ENCODE data around the gene PRDX3.

The PRDX3 gene

GRCh38 chr10:119178372-119179119, at the start of gene PRDX3:
PRDX3 (minus strand) TSS chr10:119178812; CDS start chr10:119178790, 22 bp downstream.
- peaks cover 18% of the 10 kb centered on the region for H3K36me3 Mint-ChIP-seq (ENCODE audit: low read depth)

GRCh38 chr10:119227825-119228224, 49.2 kb upstream of the PRDX3 start:
- peaks cover 26% of the 10 kb centered on the region for H3K4me1 Mint-ChIP-seq (ENCODE audit: low read depth)
- no peak overlapping the region for H3K4me3 Mint-ChIP-seq
- H3K36me3 Mint-ChIP-seq (ENCODE audit: low read depth): peaks cover 25% of the 10 kb centered on the region
- H3K27ac Mint-ChIP-seq: no peak overlapping the region
- H3K27me3 Mint-ChIP-seq (ENCODE audit: low read depth): no peaks in the 10 kb centered on the region
- peaks cover 22% of the 10 kb centered on the region for H3K9me3 Mint-ChIP-seq

More at GRCh38 chr10:119178372-119179119, at the start of gene PRDX3:
- Mint-ChIP-seq H3K4me1 (ENCODE audit: low read depth) (peaks cover 31% of the 10 kb centered on the region), H3K9me3 (no peaks in the 10 kb centered on the region), H3K27me3 (ENCODE audit: low read depth) (no peaks in the 10 kb centered on the region), H3K27ac (peak within 1 kb of the TSS; percentile 99), H3K4me3 (peak within 1 kb of the TSS; percentile 97)

GRCh38 chr10:119225083-119225658, 46.6 kb upstream of the PRDX3 start:
- H3K4me3 Mint-ChIP-seq: no peak overlapping the region
- H3K4me1 Mint-ChIP-seq (ENCODE audit: low read depth): peaks cover 22% of the 10 kb centered on the region
- H3K27ac Mint-ChIP-seq: no peak overlapping the region
- H3K27me3 Mint-ChIP-seq (ENCODE audit: low read depth): no peaks in the 10 kb centered on the region
- peaks cover 8% of the 10 kb centered on the region for H3K9me3 Mint-ChIP-seq
- H3K36me3 Mint-ChIP-seq (ENCODE audit: low read depth): peaks cover 12% of the 10 kb centered on the region

- Mint-ChIP-seq H3K27ac (no peak overlapping the region), H3K4me1 (ENCODE audit: low read depth) (peaks cover 20% of the 10 kb centered on the region), H3K9me3 (no peaks in the 10 kb centered on the region), H3K36me3 (ENCODE audit: low read depth) (peaks cover 7% of the 10 kb centered on the region), H3K27me3 (ENCODE audit: low read depth) (no peaks in the 10 kb centered on the region), H3K4me3 (no peak overlapping the region)
Measured at GRCh38 chr10:119222966-119223386, 44.4 kb upstream of the PRDX3 start.

GRCh38 chr10:119222537-119222936, 43.9 kb upstream of the PRDX3 start:
- Mint-ChIP-seq H3K27ac (no peak overlapping the region), H3K27me3 (ENCODE audit: low read depth) (no peaks in the 10 kb centered on the region), H3K4me3 (no peak overlapping the region), H3K36me3 (ENCODE audit: low read depth) (peaks cover 4% of the 10 kb centered on the region), H3K9me3 (no peaks in the 10 kb centered on the region), H3K4me1 (ENCODE audit: low read depth) (peaks cover 22% of the 10 kb centered on the region)

GRCh38 chr10:119221666-119222065, 43.1 kb upstream of the PRDX3 start:
- Mint-ChIP-seq H3K9me3 (no peaks in the 10 kb centered on the region), H3K27ac (no peak overlapping the region), H3K36me3 (ENCODE audit: low read depth) (peaks cover 3% of the 10 kb centered on the region), H3K27me3 (ENCODE audit: low read depth) (no peaks in the 10 kb centered on the region), H3K4me1 (ENCODE audit: low read depth) (peaks cover 27% of the 10 kb centered on the region), H3K4me3 (no peak overlapping the region)

- no peaks in the 10 kb centered on the region for H3K9me3 Mint-ChIP-seq
- no peak overlapping the region for H3K27ac Mint-ChIP-seq
- no peak overlapping the region for H3K4me3 Mint-ChIP-seq
- peaks cover 3% of the 10 kb centered on the region for H3K36me3 Mint-ChIP-seq (ENCODE audit: low read depth)
- H3K27me3 Mint-ChIP-seq (ENCODE audit: low read depth): no peaks in the 10 kb centered on the region
- H3K4me1 Mint-ChIP-seq (ENCODE audit: low read depth): peaks cover 28% of the 10 kb centered on the region
Measured at GRCh38 chr10:119221201-119221600, 42.6 kb upstream of the PRDX3 start.

GRCh38 chr10:119219871-119220270, 41.3 kb upstream of the PRDX3 start:
- no peak overlapping the region for H3K4me3 Mint-ChIP-seq
- H3K36me3 Mint-ChIP-seq (ENCODE audit: low read depth): peaks cover 3% of the 10 kb centered on the region
- H3K27ac Mint-ChIP-seq: no peak overlapping the region
- H3K27me3 Mint-ChIP-seq (ENCODE audit: low read depth): no peaks in the 10 kb centered on the region
- H3K4me1 Mint-ChIP-seq (ENCODE audit: low read depth): peaks cover 37% of the 10 kb centered on the region
- H3K9me3 Mint-ChIP-seq: no peaks in the 10 kb centered on the region

GRCh38 chr10:119217991-119218490, 39.4 kb upstream of the PRDX3 start:
- Mint-ChIP-seq H3K4me1 (ENCODE audit: low read depth) (peaks cover 51% of the 10 kb centered on the region), H3K9me3 (no peaks in the 10 kb centered on the region), H3K4me3 (no peak overlapping the region), H3K27ac (no peak overlapping the region), H3K27me3 (ENCODE audit: low read depth) (no peaks in the 10 kb centered on the region), H3K36me3 (ENCODE audit: low read depth) (peaks cover 8% of the 10 kb centered on the region)

GRCh38 chr10:119217401-119217800, 38.8 kb upstream of the PRDX3 start:
- peaks cover 13% of the 10 kb centered on the region for H3K36me3 Mint-ChIP-seq (ENCODE audit: low read depth)
- H3K27ac Mint-ChIP-seq: no peak overlapping the region
- H3K4me3 Mint-ChIP-seq: no peak overlapping the region
- H3K9me3 Mint-ChIP-seq: no peaks in the 10 kb centered on the region
- no peaks in the 10 kb centered on the region for H3K27me3 Mint-ChIP-seq (ENCODE audit: low read depth)
- H3K4me1 Mint-ChIP-seq (ENCODE audit: low read depth): peaks cover 56% of the 10 kb centered on the region

- Mint-ChIP-seq H3K27me3 (ENCODE audit: low read depth) (no peaks in the 10 kb centered on the region), H3K4me1 (ENCODE audit: low read depth) (peaks cover 59% of the 10 kb centered on the region), H3K36me3 (ENCODE audit: low read depth) (peaks cover 17% of the 10 kb centered on the region), H3K27ac (no peak overlapping the region), H3K4me3 (no peak overlapping the region), H3K9me3 (no peaks in the 10 kb centered on the region)
Measured at GRCh38 chr10:119216127-119216526, 37.5 kb upstream of the PRDX3 start.

- Mint-ChIP-seq H3K4me3 (no peak overlapping the region), H3K27me3 (ENCODE audit: low read depth) (no peaks in the 10 kb centered on the region), H3K36me3 (ENCODE audit: low read depth) (peaks cover 17% of the 10 kb centered on the region), H3K27ac (peak overlapping the region; percentile 52), H3K9me3 (no peaks in the 10 kb centered on the region), H3K4me1 (ENCODE audit: low read depth) (peaks cover 63% of the 10 kb centered on the region)
Measured at GRCh38 chr10:119215371-119215770, 36.8 kb upstream of the PRDX3 start.

- peak overlapping the region; percentile 73 for H3K4me3 Mint-ChIP-seq
- peaks cover 14% of the 10 kb centered on the region for H3K36me3 Mint-ChIP-seq (ENCODE audit: low read depth)
- H3K27ac Mint-ChIP-seq: peak overlapping the region; percentile 91
- no peaks in the 10 kb centered on the region for H3K27me3 Mint-ChIP-seq (ENCODE audit: low read depth)
- peaks cover 64% of the 10 kb centered on the region for H3K4me1 Mint-ChIP-seq (ENCODE audit: low read depth)
- no peaks in the 10 kb centered on the region for H3K9me3 Mint-ChIP-seq
Measured at GRCh38 chr10:119211625-119212441, 33.2 kb upstream of the PRDX3 start.

- Mint-ChIP-seq H3K4me3 (peak overlapping the region; percentile 73), H3K4me1 (ENCODE audit: low read depth) (peaks cover 65% of the 10 kb centered on the region), H3K27ac (peak overlapping the region; percentile 91), H3K27me3 (ENCODE audit: low read depth) (no peaks in the 10 kb centered on the region), H3K9me3 (no peaks in the 10 kb centered on the region), H3K36me3 (ENCODE audit: low read depth) (peaks cover 14% of the 10 kb centered on the region)
Measured at GRCh38 chr10:119211176-119211575, 32.6 kb upstream of the PRDX3 start.
